ENCODE measurements around the gene MYL9. TPM values are rescaled to one million over a fixed set of nuclear protein-coding genes. Genes with fewer than 3 reads are reported as not detected.

MYL9 gene
- total RNA-seq, 2 donors from 2014 or later: 16.9 to 26.7 TPM

DNA sequence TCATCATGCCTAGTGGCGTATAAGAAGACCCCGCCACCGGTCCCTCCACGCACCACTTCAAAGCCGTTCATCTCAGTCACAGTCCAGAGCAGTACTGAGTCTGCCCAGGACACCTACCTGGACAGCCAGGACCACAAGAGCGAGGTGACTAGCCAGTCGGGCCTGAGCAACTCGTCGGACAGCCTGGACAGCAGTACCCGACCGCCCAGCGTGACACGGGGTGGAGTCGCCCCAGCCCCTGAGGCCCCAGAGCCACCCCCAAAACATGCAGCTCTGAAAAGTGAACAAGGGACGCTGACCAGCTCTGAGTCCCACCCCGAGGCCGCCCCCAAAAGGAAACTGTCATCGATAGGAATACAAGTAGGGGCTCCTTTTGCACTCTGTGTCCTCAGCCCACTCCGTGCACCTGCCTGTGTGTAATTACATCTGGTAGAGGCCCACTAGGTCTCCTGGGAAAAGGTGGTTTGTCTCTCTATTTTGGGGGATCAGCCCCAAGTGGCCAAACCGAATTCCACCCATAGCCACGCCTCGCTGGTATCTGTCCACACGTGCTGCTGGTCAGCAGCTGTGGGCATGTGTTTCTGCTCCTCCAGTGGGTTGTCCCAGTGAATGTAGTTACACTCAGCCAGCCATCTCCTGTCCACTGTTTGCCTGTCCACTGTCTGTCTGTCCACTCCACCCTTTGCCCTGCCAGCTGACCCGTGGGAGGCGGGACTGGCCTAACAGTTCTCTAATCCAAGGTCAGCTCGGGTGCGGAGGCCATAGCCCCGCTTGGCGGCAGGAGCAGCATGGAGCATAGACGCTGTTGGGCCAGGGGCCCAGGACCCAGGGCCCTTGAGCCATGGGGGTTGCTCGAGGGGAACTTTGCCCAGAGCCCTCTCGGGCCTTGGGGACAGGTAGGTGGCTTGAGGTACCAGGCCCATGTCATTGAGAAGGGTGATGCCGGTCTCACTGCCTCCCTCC lies 44.3 kb upstream of the MYL9 start:
- H3K4me1 ChIP-seq: peaks cover 32% of the 10 kb centered on the region
- no peak for DNase-seq
- H3K4me3 ChIP-seq: no peak overlapping the region
- TF ChIP-seq CTCF (IDR thresholded peaks at IDR 0.05) (no peak), POLR2A (IDR thresholded peaks at IDR 0.05) (no peak)
- ATAC-seq: no peak
- no peaks in the 10 kb centered on the region for H3K27me3 ChIP-seq
- H3K9me3 ChIP-seq: no peaks in the 10 kb centered on the region
- WGBS, 2 donors: 90 to 91% methylated on average over 17 to 32 of the region's 33 CpGs
- intact Hi-C loops (cut with DNase I): no loop called here
- H3K27ac ChIP-seq: peak overlapping the region; percentile 11 to 68 (median 58)
- H3K36me3 ChIP-seq (replicated peaks in 1 of 2; ENCODE audit: insufficient read depth in 1 of 2, low read depth in 2 of 2): peaks cover 0 to 10% of the 10 kb centered on the region in 2 donors

DNA sequence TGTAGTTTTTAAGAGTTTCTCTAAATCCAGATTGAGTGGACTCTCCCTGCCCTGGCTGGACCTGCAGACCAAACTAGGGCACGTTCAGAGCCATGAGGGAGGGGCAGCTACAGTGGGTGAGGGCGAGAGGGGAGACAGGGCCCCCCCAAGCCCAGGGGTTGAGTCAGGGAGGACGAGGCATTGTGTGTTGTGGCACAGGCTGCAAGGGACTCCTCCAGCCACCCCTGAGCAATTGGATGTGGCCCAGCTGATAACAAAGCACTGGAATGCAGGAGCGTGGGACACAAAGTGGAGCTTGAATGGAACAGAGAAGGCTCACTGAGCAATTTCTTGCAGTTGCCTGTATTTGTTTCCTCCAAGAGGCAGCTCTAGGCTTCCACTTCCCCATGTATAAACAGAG lies 43.5 kb upstream of the MYL9 start:
- H3K36me3 ChIP-seq (replicated peaks in 1 of 2; ENCODE audit: insufficient read depth in 1 of 2, low read depth in 2 of 2): peaks cover 0 to 10% of the 10 kb centered on the region in 2 donors
- intact Hi-C loops (cut with DNase I): no loop called here

DNA sequence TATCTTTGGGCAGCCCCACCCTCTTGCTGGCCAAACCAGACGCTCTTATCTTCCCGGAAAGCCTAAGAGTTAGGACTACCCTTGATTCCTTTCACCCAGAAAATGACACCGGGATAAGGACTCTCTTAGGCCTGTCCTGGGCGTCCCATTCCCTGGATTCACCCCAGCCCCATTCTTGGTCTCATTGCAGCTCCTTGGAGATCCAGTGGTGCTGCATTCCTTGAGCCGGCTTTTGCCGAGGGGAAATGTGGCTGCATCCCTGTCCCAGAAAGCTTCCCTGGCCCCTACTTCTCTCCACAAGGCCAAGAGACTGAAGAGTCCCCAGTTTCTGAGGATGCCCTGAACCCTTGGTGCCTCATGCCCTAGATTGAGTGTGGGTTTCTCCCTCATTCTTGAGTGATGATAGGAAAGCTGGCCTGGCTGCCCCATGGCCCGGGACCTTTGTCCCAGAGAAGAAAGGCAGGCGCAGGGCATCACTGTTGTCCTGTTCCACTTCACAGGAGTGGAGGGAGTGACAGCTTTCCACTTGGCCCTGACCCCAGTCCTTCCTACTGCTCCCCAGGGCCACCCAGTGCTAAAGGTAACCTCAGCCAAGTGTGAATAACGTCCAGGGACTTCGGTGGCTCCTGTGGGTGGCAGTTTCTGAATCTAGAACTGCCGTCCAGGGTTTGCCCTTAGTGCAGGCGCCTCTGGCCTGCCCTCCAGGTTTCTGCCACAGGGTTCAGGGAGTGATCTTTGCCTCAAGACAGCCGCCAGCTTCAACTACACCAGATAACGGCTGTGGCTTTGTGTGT lies 42.7 kb upstream of the MYL9 start:
- TF ChIP-seq CTCF (IDR thresholded peaks at IDR 0.05) (no peak), POLR2A (IDR thresholded peaks at IDR 0.05) (no peak)
- WGBS, 2 donors: 70 to 81% methylated on average over 12 to 14 of the region's 14 CpGs
- ATAC-seq (no peak), DNase-seq (no peak)
- Histone ChIP-seq H3K36me3 (replicated peaks in 1 of 2; ENCODE audit: insufficient read depth in 1 of 2, low read depth in 2 of 2) (peaks cover 0 to 10% of the 10 kb centered on the region in 2 donors), H3K4me1 (peaks cover 19% of the 10 kb centered on the region), H3K27ac (peak overlapping the region in 3 of 4 donors; percentile 52 to 68 (median 63)), H3K27me3 (no peaks in the 10 kb centered on the region), H3K9me3 (no peaks in the 10 kb centered on the region), H3K4me3 (no peak overlapping the region)
- intact Hi-C loops (cut with DNase I): no loop called here

More for the DNA sequence above, 43.5 kb upstream of the MYL9 start:
- peak; percentile 34 to 65 (median 60) for DNase-seq
- no peak overlapping the region for H3K4me3 ChIP-seq
- H3K4me1 ChIP-seq: peaks cover 23% of the 10 kb centered on the region
- H3K9me3 ChIP-seq: no peaks in the 10 kb centered on the region
- H3K27ac ChIP-seq: peak overlapping the region; percentile 11 to 68 (median 58)
- H3K27me3 ChIP-seq: no peaks in the 10 kb centered on the region
- 32 to 35% methylated on average over 4 of the region's 4 CpGs for WGBS, 2 donors
- ATAC-seq: peak; percentile 68
- TF ChIP-seq POLR2A (IDR thresholded peaks at IDR 0.05) (no peak), CTCF (IDR thresholded peaks at IDR 0.05) (no peak)

- intact Hi-C loops (cut with DNase I): no loop called here
- Histone ChIP-seq H3K36me3 (replicated peaks in 1 of 2; ENCODE audit: insufficient read depth in 1 of 2, low read depth in 2 of 2) (peaks cover 0 to 11% of the 10 kb centered on the region in 2 donors), H3K27me3 (no peaks in the 10 kb centered on the region), H3K4me1 (peaks cover 14% of the 10 kb centered on the region), H3K9me3 (no peaks in the 10 kb centered on the region), H3K27ac (no peak overlapping the region), H3K4me3 (no peak overlapping the region)
- ATAC-seq (no peak), DNase-seq (no peak)
- TF ChIP-seq CTCF (IDR thresholded peaks at IDR 0.05) (no peak), POLR2A (IDR thresholded peaks at IDR 0.05) (no peak)
- 90 to 92% methylated on average over 23 to 25 of the region's 26 CpGs for WGBS, 2 donors
Measured at GRCh38 chr20:36499211-36499610, 42.1 kb upstream of the MYL9 start.

Measured in body of pancreas (tissue), 4 donors.